GM12878 (cell line): ENCODE measurements around the gene ESRRB. TPM values are rescaled to one million over a fixed set of nuclear protein-coding genes. Genes with fewer than 3 reads are reported as not detected.

Experiments
- ATAC-seq: fragments of 200-7000 bp; cut with Tn5 transposase; 3 replicates; pipeline ENCODE4 v1.9.1; 2020; ENCODE audit warnings: mild to moderate bottlenecking, moderate library complexity
- BruUV-seq: library from RNA; stranded (reverse); fragments of 400-500 nt; replicated peaks from 2 replicates; lab custom pipeline; 2021; lab: Mats Ljungman, UMichigan
- CTCF ChIA-PET: fragments of 300-600 bp; sonication (Branson Sonifier 250); formaldehyde crosslinking; extraction: SDS; loops from one replicate; lab custom pipeline; 2021; ENCODE audit warnings: inconsistent platforms; lab: Yijun Ruan, JAX
- POLR2A ChIA-PET: fragments of 350-600 bp; formaldehyde crosslinking; extraction: SDS; loops from one replicate; lab custom pipeline; 2021; ENCODE audit warnings: inconsistent platforms; lab: Charles Lee
- RAD21 ChIA-PET: fragments of 300-600 bp; sonication (Branson Sonifier 250); formaldehyde crosslinking; loops from one replicate; lab custom pipeline; 2023; ENCODE audit warnings: antibody characterized with exemption; ENCODE audit not compliant: unreplicated experiment; lab: Charles Lee
- SMC1A ChIA-PET: fragments of 300-600 bp; sonication (Branson Sonifier 250); formaldehyde crosslinking; loops from one replicate; lab custom pipeline; 2023; ENCODE audit not compliant: unreplicated experiment, uncharacterized antibody; lab: Charles Lee
- DNase-seq: peaks from one replicate; pipeline ENCODE4 v3.0.0-alpha.2; 2011; ENCODE audit warnings: low read depth, low spot score
- FAIRE-seq: peaks from 3 replicates; lab custom pipeline; 2011; peaks lifted over from hg19 to GRCh38; lab: Jason Lieb, UNC
- H2AFZ ChIP-seq: 2 replicates; pipeline ENCODE4 v1.6.0; 2011; ENCODE audit warnings: low read depth, low read length, control low read depth; ENCODE audit not compliant: control insufficient read depth
- H3K27ac ChIP-seq: 2 replicates; pipeline ENCODE4 v1.5.1; 2011; ENCODE audit warnings: control low read depth; ENCODE audit not compliant: control insufficient read depth, insufficient read depth
- H3K27me3 ChIP-seq, 2 experiments: replicated peaks in 1 of 2; 2 replicates each; pipeline versions ENCODE4 v1.6.0 to v1.6.1; 2011; ENCODE audit warnings: low read length in 1 of 2; ENCODE audit not compliant: control insufficient read depth in 2 of 2, insufficient read depth in 2 of 2
- H3K36me3 ChIP-seq, 2 experiments: 2 replicates each; pipeline ENCODE4 v1.5.1; 2011; ENCODE audit warnings: low read length in 1 of 2; ENCODE audit not compliant: control insufficient read depth in 2 of 2, insufficient read depth in 2 of 2
- H3K4me1 ChIP-seq: 2 replicates; pipeline ENCODE4 v1.6.1; 2011; ENCODE audit warnings: mild to moderate bottlenecking, low read length, moderate library complexity, mixed read lengths; ENCODE audit not compliant: control insufficient read depth, insufficient read depth
- H3K4me2 ChIP-seq: 2 replicates; pipeline ENCODE4 v1.6.0; 2011; ENCODE audit warnings: control low read depth; ENCODE audit not compliant: control insufficient read depth, insufficient read depth
- H3K4me3 ChIP-seq: fragments of 200-600 bp; sonication (generic); 2 replicates; pipeline ENCODE4 v1.5.1; 2016
- H3K79me2 ChIP-seq: 2 replicates; pipeline ENCODE4 v1.6.0; 2011; ENCODE audit warnings: low read length; ENCODE audit not compliant: control insufficient read depth, insufficient read depth
- H3K9ac ChIP-seq: 2 replicates; pipeline ENCODE4 v1.8.0; 2011; ENCODE audit warnings: low read length, control low read depth, mixed read lengths; ENCODE audit not compliant: control insufficient read depth, insufficient read depth
- H3K9me3 ChIP-seq: replicated peaks from 3 replicates; pipeline ENCODE4 v1.5.1; 2011; ENCODE audit warnings: mild to moderate bottlenecking, low read length; ENCODE audit not compliant: control insufficient read depth, insufficient read depth
- H4K20me1 ChIP-seq: 2 replicates; pipeline ENCODE4 v1.6.0; 2011; ENCODE audit not compliant: control insufficient read depth, insufficient read depth
- BCLAF1 ChIP-seq: fragments of 450-650 bp; IDR thresholded peaks from 2 replicates; pipeline ENCODE4 v1.6.1; 2017; ENCODE audit warnings: antibody characterized with exemption, mild to moderate bottlenecking, moderate library complexity
- BHLHE40 ChIP-seq, 2 experiments: fragments of 450-650 bp in 1 of 2; IDR thresholded peaks; 2 replicates each; pipeline ENCODE4 v1.6.1; 2011 to 2017; ENCODE audit warnings: low read depth in 2 of 2, borderline replicate concordance in 1 of 2, improper control_type of control experiment in 1 of 2, low read length in 1 of 2, mild to moderate bottlenecking in 1 of 2
- CBFB ChIP-seq: IDR thresholded peaks from 2 replicates; pipeline ENCODE4 v1.6.1; 2016; ENCODE audit warnings: antibody characterized with exemption, low read depth
- CREB1 ChIP-seq: IDR thresholded peaks from 2 replicates; pipeline ENCODE4 v1.6.1; 2012; ENCODE audit warnings: low read depth, mild to moderate bottlenecking, inconsistent platforms
- HDAC2 ChIP-seq: fragments of 200-600 bp; sonication (generic); IDR thresholded peaks from 2 replicates; pipeline ENCODE4 v1.6.1; 2017
- MEF2B ChIP-seq: fragments of 450-650 bp; IDR thresholded peaks from 2 replicates; pipeline ENCODE4 v1.6.1; 2018; ENCODE audit warnings: mild to moderate bottlenecking, moderate library complexity; ENCODE audit not compliant: partially characterized antibody, poor library complexity, severe bottlenecking
- MTA2 ChIP-seq: fragments of 450-650 bp; IDR thresholded peaks from 2 replicates; pipeline ENCODE4 v1.6.1; 2016; ENCODE audit warnings: low read depth, mild to moderate bottlenecking, moderate library complexity
- NR2F1 ChIP-seq: fragments of 450-650 bp; conservative IDR thresholded peaks from 2 replicates; pipeline ENCODE4 v1.6.1; 2017; ENCODE audit warnings: mild to moderate bottlenecking
- POU2F2 ChIP-seq: IDR thresholded peaks from 3 replicates; pipeline ENCODE4 v1.6.1; 2011; ENCODE audit warnings: low read depth, mild to moderate bottlenecking, low read length, borderline replicate concordance
- SIN3A ChIP-seq: IDR thresholded peaks from 2 replicates; pipeline ENCODE4 v1.6.1; 2012; ENCODE audit warnings: low read depth, low read length, improper control_type of control experiment
- ZBTB11 ChIP-seq: fragments of 450-650 bp; formaldehyde crosslinking; IDR thresholded peaks from 2 replicates; pipeline ENCODE4 v1.5.0; 2022; ENCODE audit warnings: mild to moderate bottlenecking, missing genetic modification characterization
- ZSCAN29 ChIP-seq: fragments of 450-650 bp; IDR thresholded peaks from 2 replicates; pipeline ENCODE4 v1.6.1; 2017; ENCODE audit warnings: mild to moderate bottlenecking, moderate library complexity
- WGBS: methylation state at CpG from one replicate; pipeline ENCODE4 v1.1.6; 2016; ENCODE audit warnings: low lambda C conversion rate; ENCODE audit not compliant: insufficient replicate concordance, insufficient coverage; ENCODE audit errors: missing lambda C conversion rate; 5-methylcytosine and 5-hydroxymethylcytosine counted together
- in situ Hi-C: fragments of 300-500 bp; cut with MboI; formaldehyde crosslinking; loops from 9 replicates; pipeline ENCODE4 v1.14.3; 2018; ENCODE audit warnings: mixed read lengths
- intact Hi-C: fragments of 100-400 bp; cut with micrococcal nuclease; formaldehyde crosslinking; loops from one replicate; pipeline ENCODE4 v1.14.2; 2022; ENCODE audit not compliant: unreplicated experiment
- polyA plus RNA-seq, 11 experiments: library from polyadenylated mRNA; depleted of rRNA in 4 of 11; unstranded in 6 of 11; stranded (reverse) in 5 of 11; fragments of >200 nt; fragmentation: Nextera tagmentation in 4 of 11; fragmentation: Illumina TruSeq in 1 of 11; extraction: Ambion mirVana in 4 of 11; extraction: Trizol in 1 of 11; gene quantifications; 1 replicate in 1 of 11; 2 replicates in 10 of 11; pipeline versions ENCODE4 v1.2.1 to v1.2.3, GENCODE V29; 2011 to 2016; ENCODE audit warnings: inconsistent platforms in 2 of 11, missing spikeins in 2 of 11, low read depth in 1 of 11
- total RNA-seq, 4 experiments: library from RNA; depleted of rRNA in 3 of 4; stranded (reverse); fragments of >200 nt in 3 of 4; fragmentation: Illumina TruSeq in 1 of 4; extraction: Trizol in 1 of 4; gene quantifications; 2 replicates each; pipeline versions ENCODE4 v1.2.1 to v1.2.3, GENCODE V29; 2013 to 2021
- TF ChIP-seq, protein P1 (sequence below): IDR thresholded peaks from 2 replicates; pipeline ENCODE4 v1.6.1; 2012; ENCODE audit warnings: low read depth, low read length, improper control_type of control experiment
- TF ChIP-seq, protein P2 (sequence below): IDR thresholded peaks from 2 replicates; pipeline ENCODE4 v1.6.1; 2012; ENCODE audit warnings: low read depth, low read length, improper control_type of control experiment
- TF ChIP-seq, protein P3 (sequence below): IDR thresholded peaks from 2 replicates; pipeline ENCODE4 v1.6.1; 2011; ENCODE audit warnings: low read depth, mild to moderate bottlenecking, low read length, moderate library complexity, borderline replicate concordance; ENCODE audit errors: extremely low read depth

ESRRB gene
- total and polyA plus RNA-seq, 10 of the 15 experiments (the other 5 are each of a cell fraction or from before 2014, with no cell fraction given) = 0.03 to 0.73 (median 0.11) TPM; not detected in 6

DNA sequence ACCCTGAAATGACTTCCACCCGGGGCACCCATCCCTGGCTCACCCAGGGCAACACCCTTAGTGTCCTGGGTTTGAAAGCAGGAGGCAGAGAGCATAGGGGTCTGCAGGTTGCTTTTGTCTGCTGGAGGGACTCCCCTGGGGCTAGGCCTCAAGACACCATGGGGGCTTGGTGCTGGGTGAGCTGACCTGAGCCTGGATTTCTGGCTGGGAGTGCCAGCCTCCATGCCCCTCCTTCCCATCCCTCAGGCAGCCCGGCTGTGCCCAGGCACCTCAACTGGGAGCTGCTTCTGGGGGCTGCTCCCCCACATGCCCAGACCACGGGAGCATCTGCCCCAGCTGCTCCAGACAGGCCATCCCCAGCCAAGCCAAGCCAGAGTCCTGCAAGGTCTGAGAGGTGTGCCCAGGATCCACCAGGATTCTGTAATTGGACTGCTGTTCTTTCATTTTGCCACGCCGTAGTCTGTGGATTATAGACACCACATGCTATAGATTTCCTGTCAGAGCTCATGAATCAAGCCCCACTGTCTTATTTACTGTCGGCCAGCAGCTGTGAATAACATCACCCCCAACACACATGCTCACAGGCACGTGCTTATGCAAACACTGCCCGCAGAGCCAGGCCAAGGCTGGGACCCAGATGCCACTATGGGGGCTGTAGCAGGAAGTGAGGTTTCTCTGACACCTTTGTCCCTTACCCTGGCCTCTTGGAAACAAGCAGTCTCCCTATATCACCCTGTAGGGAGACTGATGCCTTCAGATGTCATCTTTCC, 29.4 kb upstream of the ESRRB start:
- H4K20me1 ChIP-seq = no peaks in the 10 kb centered on the region
- ChIA-PET RAD21 (interaction anchor here (1.2 to 1.5 kb wide), 2 partner anchors 53 to 161 kb away, joined by 3 read pairs; no protein-coding TSS in a partner anchor), SMC1A (interaction anchor here (0.7 kb wide), 1 partner anchor 12 kb away, joined by 3 read pairs; no protein-coding TSS in a partner anchor), CTCF (interaction anchor here (0.6 to 1.5 kb wide), 2 partner anchors 161 to 327 kb away, joined by 3 read pairs; no protein-coding TSS in a partner anchor), POLR2A (no interaction called here)
- FAIRE-seq (no peak), ATAC-seq (peak; percentile 35), DNase-seq (peak; percentile 2)
- no peaks in the 10 kb centered on the region; a peak in 1 of 4 replicates for H3K27me3 ChIP-seq
- H3K4me1 ChIP-seq = no peaks in the 10 kb centered on the region
- H3K36me3 ChIP-seq = no peaks in the 10 kb centered on the region
- H3K4me2 ChIP-seq = no peak overlapping the region
- no TSS peak for BruUV-seq
- H2AFZ ChIP-seq = no peak overlapping the region
- WGBS = 30% methylated on average over 8 of the region's 8 CpGs
- H3K79me2 ChIP-seq = no peaks in the 10 kb centered on the region
- in situ Hi-C loops = no loop called here
- no peak overlapping the region for H3K4me3 ChIP-seq
- H3K9me3 ChIP-seq = no peaks in the 10 kb centered on the region
- no peak overlapping the region for H3K27ac ChIP-seq
- intact Hi-C loops = no loop called here
- no peak overlapping the region for H3K9ac ChIP-seq
- TF ChIP-seq ZSCAN29 (no peak), MTA2 (no peak), MEF2B (no peak), CREB1 (no peak), POU2F2 (peak; percentile 76; the same call in 1 of the 3 replicates), BHLHE40 (IDR thresholded peaks at IDR 0.05; ENCODE audit: borderline replicate concordance in 1 of 2, low read depth in 2 of 2, low read length in 1 of 2) (peak; percentile 93), BCLAF1 (no peak), SIN3A (no peak), CBFB (no peak), NR2F1 (no peak), HDAC2 (no peak), ZBTB11 (CRISPR knock-in tag) (no peak)
- TF ChIP-seq, protein P1, sequence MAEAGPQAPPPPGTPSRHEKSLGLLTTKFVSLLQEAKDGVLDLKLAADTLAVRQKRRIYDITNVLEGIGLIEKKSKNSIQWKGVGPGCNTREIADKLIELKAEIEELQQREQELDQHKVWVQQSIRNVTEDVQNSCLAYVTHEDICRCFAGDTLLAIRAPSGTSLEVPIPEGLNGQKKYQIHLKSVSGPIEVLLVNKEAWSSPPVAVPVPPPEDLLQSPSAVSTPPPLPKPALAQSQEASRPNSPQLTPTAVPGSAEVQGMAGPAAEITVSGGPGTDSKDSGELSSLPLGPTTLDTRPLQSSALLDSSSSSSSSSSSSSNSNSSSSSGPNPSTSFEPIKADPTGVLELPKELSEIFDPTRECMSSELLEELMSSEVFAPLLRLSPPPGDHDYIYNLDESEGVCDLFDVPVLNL = no peak
- TF ChIP-seq, protein P2, sequence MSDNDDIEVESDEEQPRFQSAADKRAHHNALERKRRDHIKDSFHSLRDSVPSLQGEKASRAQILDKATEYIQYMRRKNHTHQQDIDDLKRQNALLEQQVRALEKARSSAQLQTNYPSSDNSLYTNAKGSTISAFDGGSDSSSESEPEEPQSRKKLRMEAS = no peak; the same call in 1 of the 2 replicates
- TF ChIP-seq, protein P3, sequence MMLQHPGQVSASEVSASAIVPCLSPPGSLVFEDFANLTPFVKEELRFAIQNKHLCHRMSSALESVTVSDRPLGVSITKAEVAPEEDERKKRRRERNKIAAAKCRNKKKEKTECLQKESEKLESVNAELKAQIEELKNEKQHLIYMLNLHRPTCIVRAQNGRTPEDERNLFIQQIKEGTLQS = no peak
